Kidney (tissue), 14 donors: ENCODE data around the gene GPRC5B. TPM values are rescaled to one million over a fixed set of nuclear protein-coding genes. Genes with fewer than 3 reads are reported as not detected.

Source experiments
- DNase-seq, 5 donors: peaks; one replicate each; pipeline ENCODE4 v3.0.0-alpha.2; 2013 to 2020
- FAIRE-seq: peaks from 2 replicates; lab custom pipeline; 2012; peaks lifted over from hg19 to GRCh38; lab: Jason Lieb, UNC
- H3K27ac ChIP-seq, 2 donors: one replicate each; pipeline ENCODE4 v1.7.0; 2013; ENCODE audit warnings: low read depth in 2 of 2, low read length in 2 of 2, inconsistent platforms in 1 of 2
- H3K27me3 ChIP-seq: one replicate; pipeline ENCODE4 v1.7.1; 2013; ENCODE audit warnings: low read length, inconsistent platforms; ENCODE audit not compliant: control insufficient read depth, insufficient read depth
- H3K36me3 ChIP-seq, 3 donors: one replicate each; pipeline versions ENCODE4 v1.7.0 to v1.7.1; 2013; ENCODE audit warnings: low read length in 3 of 3, control low read depth in 1 of 3, inconsistent platforms in 1 of 3; ENCODE audit not compliant: insufficient read depth in 3 of 3, control insufficient read depth in 2 of 3
- H3K4me1 ChIP-seq, 3 donors: one replicate each; pipeline versions ENCODE4 v1.7.0 to v1.7.1; 2013; ENCODE audit warnings: low read length in 3 of 3, inconsistent platforms in 1 of 3, low read depth in 1 of 3; ENCODE audit not compliant: control insufficient read depth in 2 of 3, insufficient read depth in 2 of 3
- H3K4me3 ChIP-seq, 3 donors: one replicate each; pipeline versions ENCODE4 v1.7.0 to v1.8.1; 2013; ENCODE audit warnings: low read length in 3 of 3, control low read depth in 1 of 3, inconsistent platforms in 1 of 3
- H3K9ac ChIP-seq, 3 donors: one replicate each; pipeline versions ENCODE4 v1.7.0 to v1.7.1; 2013; ENCODE audit warnings: low read length in 3 of 3, control low read depth in 1 of 3, inconsistent platforms in 1 of 3
- H3K9me3 ChIP-seq, 3 donors: one replicate each; pipeline versions ENCODE4 v1.7.0 to v1.7.1; 2013; ENCODE audit warnings: low read length in 3 of 3, control low read depth in 1 of 3, inconsistent platforms in 1 of 3; ENCODE audit not compliant: control insufficient read depth in 2 of 3, insufficient read depth in 1 of 3
- intact Hi-C: fragments of 100-400 bp; cut with DNase I; formaldehyde crosslinking; loops from one replicate; pipeline ENCODE4 v1.11.1; 2022
- polyA plus RNA-seq: library from polyadenylated mRNA; stranded (reverse); fragments of 350-450 nt; fragmentation: Illumina TruSeq; extraction: RNeasy Lipid Tissue Mini Kit (QIAGEN cat#74804); gene quantifications from one replicate; pipeline ENCODE4 v1.2.3, GENCODE V29; 2014; ENCODE audit warnings: low read depth, low replicate concordance; ENCODE audit not compliant: insufficient read depth
- total RNA-seq: library from RNA; stranded (reverse); fragmentation: NEBNext Ultra II Directional; extraction: Animal tissue kit (Norgen Biotek cat#: 25700); gene quantifications from one replicate; pipeline ENCODE4 v1.2.1, GENCODE V29; 2021
- TF ChIP-seq, protein P1 (sequence below): IDR thresholded peaks from 3 replicates; pipeline ENCODE4 v1.5.1; 2012; ENCODE audit warnings: mild to moderate bottlenecking, moderate library complexity, borderline replicate concordance; ENCODE audit not compliant: insufficient read depth; ENCODE audit errors: extremely low read depth
- donor health status: control.
- donor health status: control.
- donor health status: control.
- donor health status: control.
- donor health status: control.
- donor health status: DM: yes; HTN: yes; CAD: no.
- donor health status: Normal renal cell carcinoma (clear cell type).

GPRC5B gene
- total and polyA plus RNA-seq, 2 donors from 2014 or later, result 53.1 to 66.3 TPM

DNA sequence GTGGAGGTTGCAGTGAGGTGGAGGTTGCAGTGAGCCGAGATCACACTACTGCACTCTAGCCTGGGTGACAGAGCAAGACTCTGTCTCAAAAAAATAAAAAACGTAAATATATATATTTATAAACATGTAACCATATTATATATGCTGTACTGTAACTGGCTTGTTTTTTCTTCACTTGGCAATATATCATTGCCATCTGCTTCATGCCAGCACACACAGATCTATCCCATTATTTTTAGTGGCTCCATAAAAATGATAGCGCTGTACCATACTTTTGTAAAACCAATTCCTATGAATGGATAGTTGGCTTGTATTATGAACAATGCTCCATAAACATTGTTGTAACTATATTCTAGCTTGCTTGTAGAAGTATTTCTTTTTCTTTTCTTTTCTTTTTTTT, 49.5 kb downstream of the GPRC5B start:
- intact Hi-C loops, result no loop called here

DNA sequence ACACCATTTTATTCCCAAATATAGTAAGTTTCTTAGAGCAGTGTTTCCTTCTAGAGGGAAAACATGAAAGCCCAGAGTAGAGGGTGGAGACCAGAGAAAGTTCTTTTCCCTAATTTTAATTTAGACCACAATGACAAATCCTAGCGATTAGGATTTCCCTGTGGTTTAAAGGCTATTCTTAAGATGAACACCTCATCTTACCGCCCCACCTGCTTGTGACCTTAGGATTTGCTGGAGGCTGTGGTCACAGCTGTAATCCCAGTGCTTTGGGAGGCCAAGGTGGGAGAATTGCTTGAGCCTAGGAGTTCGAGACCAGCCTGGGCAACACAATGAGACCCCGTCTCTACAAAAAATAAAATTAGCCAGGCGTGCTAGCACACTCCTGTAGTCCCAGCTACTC, 51.1 kb downstream of the GPRC5B start:
- Histone ChIP-seq H3K36me3 (no peaks in the 10 kb centered on the region), H3K4me1 (peaks cover 0 to 6% (median 5%) of the 10 kb centered on the region in 3 donors), H3K27ac (no peak overlapping the region), H3K4me3 (no peak overlapping the region), H3K9me3 (no peaks in the 10 kb centered on the region), H3K9ac (no peak overlapping the region), H3K27me3 (no peaks in the 10 kb centered on the region)
- FAIRE-seq, result no peak
- intact Hi-C loops, result no loop called here
- TF ChIP-seq, protein P1, sequence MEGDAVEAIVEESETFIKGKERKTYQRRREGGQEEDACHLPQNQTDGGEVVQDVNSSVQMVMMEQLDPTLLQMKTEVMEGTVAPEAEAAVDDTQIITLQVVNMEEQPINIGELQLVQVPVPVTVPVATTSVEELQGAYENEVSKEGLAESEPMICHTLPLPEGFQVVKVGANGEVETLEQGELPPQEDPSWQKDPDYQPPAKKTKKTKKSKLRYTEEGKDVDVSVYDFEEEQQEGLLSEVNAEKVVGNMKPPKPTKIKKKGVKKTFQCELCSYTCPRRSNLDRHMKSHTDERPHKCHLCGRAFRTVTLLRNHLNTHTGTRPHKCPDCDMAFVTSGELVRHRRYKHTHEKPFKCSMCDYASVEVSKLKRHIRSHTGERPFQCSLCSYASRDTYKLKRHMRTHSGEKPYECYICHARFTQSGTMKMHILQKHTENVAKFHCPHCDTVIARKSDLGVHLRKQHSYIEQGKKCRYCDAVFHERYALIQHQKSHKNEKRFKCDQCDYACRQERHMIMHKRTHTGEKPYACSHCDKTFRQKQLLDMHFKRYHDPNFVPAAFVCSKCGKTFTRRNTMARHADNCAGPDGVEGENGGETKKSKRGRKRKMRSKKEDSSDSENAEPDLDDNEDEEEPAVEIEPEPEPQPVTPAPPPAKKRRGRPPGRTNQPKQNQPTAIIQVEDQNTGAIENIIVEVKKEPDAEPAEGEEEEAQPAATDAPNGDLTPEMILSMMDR, result no peak
- DNase-seq, result no peak

More for the DNA sequence above, 49.5 kb downstream of the GPRC5B start:
- H3K9me3 ChIP-seq, result no peaks in the 10 kb centered on the region
- TF ChIP-seq, protein P1, result no peak
- DNase-seq, result no peak
- no peak overlapping the region for H3K4me3 ChIP-seq
- H3K27me3 ChIP-seq, result no peaks in the 10 kb centered on the region
- no peak overlapping the region for H3K9ac ChIP-seq
- no peak for FAIRE-seq
- no peak overlapping the region for H3K27ac ChIP-seq
- no peaks in the 10 kb centered on the region for H3K36me3 ChIP-seq
- H3K4me1 ChIP-seq, result peaks cover 0 to 6% (median 2%) of the 10 kb centered on the region in 3 donors

DNA sequence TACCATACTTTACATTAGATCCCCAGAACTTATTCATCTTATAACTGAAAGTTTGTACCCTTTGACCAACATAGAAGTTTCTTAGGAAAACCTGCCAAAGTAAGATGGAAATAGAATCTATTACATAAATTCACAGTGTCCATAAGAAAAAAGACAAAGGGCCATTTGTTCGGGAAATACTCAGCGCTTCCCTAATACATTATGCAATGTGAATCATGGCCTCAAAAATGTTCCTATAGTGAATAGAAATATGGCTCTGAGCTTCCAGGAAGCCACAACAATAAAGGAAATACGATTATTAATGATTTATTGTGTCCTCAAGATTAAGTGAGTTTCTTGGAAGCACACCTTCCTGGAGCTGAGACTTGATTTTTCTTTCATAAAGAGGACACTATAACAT, 51.5 kb downstream of the GPRC5B start:
- TF ChIP-seq, protein P1, result no peak
- DNase-seq (no peak), FAIRE-seq (no peak)
- Histone ChIP-seq H3K4me3 (no peak overlapping the region), H3K9ac (no peak overlapping the region), H3K27me3 (no peaks in the 10 kb centered on the region), H3K36me3 (no peaks in the 10 kb centered on the region), H3K27ac (no peak overlapping the region), H3K9me3 (no peaks in the 10 kb centered on the region), H3K4me1 (peaks cover 0 to 6% (median 5%) of the 10 kb centered on the region in 3 donors)
- intact Hi-C loops, result no loop called here

DNA sequence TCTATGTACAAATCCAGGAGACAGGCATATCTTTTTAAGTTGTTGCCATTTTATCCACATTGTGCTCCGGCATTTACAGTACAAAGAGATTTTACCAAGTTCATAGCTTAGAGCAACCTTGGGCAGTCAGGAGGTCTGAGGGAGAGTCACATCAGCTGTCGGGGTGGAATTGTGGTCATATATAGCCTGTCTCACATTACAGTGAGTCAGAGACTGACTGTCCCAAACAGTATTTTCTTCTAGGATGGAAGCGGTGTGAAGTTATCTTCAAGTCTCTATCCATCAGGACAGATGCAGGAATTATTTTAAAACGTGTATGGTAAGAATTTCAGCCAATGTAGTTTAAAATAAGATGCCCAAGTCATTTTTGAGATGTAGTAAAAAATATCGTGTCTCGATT, 53.0 kb downstream of the GPRC5B start:
- Histone ChIP-seq H3K4me1 (peaks cover 0 to 6% (median 5%) of the 10 kb centered on the region in 3 donors), H3K9me3 (no peaks in the 10 kb centered on the region), H3K4me3 (no peak overlapping the region), H3K36me3 (peaks cover 0 to 2% (median 0%) of the 10 kb centered on the region in 3 donors), H3K9ac (no peak overlapping the region), H3K27ac (peak overlapping the region; percentile 46 to 63), H3K27me3 (no peaks in the 10 kb centered on the region)
- TF ChIP-seq, protein P1, result no peak
- DNase-seq (peak in 3 of 5 donors; percentile 48 to 77 (median 75)), FAIRE-seq (no peak)
- intact Hi-C loops, result no loop called here
